HCT116 (cell line): ENCODE data around the gene VPS33A. TPM values are rescaled to one million over a fixed set of nuclear protein-coding genes. Genes with fewer than 3 reads are reported as not detected.
"Not testable (repeated sequence)": the region's sequence is repeated elsewhere in the genome, so short reads cannot be mapped to it uniquely, and the experiment has no call there.

Experiments
- ATAC-seq: fragments of 200-7000 bp; cut with Tn5 transposase; 2 replicates; pipeline ENCODE4 v1.9.1; 2020; ENCODE audit warnings: mild to moderate bottlenecking, moderate library complexity
- BruUV-seq: library from RNA; stranded (reverse); fragments of 400-500 nt; replicated peaks from 2 replicates; lab custom pipeline; 2021; lab: Mats Ljungman, UMichigan
- CTCF ChIA-PET: fragments of 300-600 bp; sonication (Branson Sonifier 250); formaldehyde crosslinking; loops from one replicate; lab custom pipeline; 2021; ENCODE audit warnings: antibody characterized with exemption; lab: Charles Lee
- POLR2A ChIA-PET: fragments of 300-600, 350-600 bp; sonication (Branson Sonifier 250); formaldehyde crosslinking; loops from one replicate; lab custom pipeline; 2021; ENCODE audit warnings: antibody characterized with exemption; lab: Charles Lee
- RAD21 ChIA-PET, 2 experiments: fragments of 300-600 bp; sonication (Branson Sonifier 250); formaldehyde crosslinking; loops; one replicate each; lab custom pipeline; 2023; ENCODE audit warnings: low total read pairs in 2 of 2; ENCODE audit not compliant: uncharacterized antibody in 2 of 2, unreplicated experiment in 2 of 2, low non-redundant PET in 1 of 2; lab: Charles Lee
- DNase-seq: peaks from one replicate; pipeline ENCODE4 v3.0.0-alpha.2; 2010; ENCODE audit warnings: low read depth, low spot score
- H2AFZ ChIP-seq: fragments of 200-600 bp; shearing (Covaris generic), sonication (generic); 2 replicates; pipeline ENCODE4 v1.6.1; 2017; ENCODE audit warnings: low read depth, mixed run types, mixed read lengths, antibody characterized with exemption, low read length; ENCODE audit not compliant: poor library complexity, severe bottlenecking
- H3K27ac ChIP-seq: 2 replicates; pipeline ENCODE4 v1.5.1; 2012; ENCODE audit warnings: low read depth, low read length
- H3K27me3 ChIP-seq: fragments of 200-600 bp; sonication (generic); 2 replicates; pipeline ENCODE4 v1.6.1; 2016; ENCODE audit warnings: mixed run types, low read length, mixed read lengths; ENCODE audit not compliant: insufficient read depth
- H3K36me3 ChIP-seq, 2 experiments: fragments of 200-500 bp in 1 of 2; fragments of 200-600 bp in 1 of 2; sonication (Bioruptor generic) in 1 of 2; sonication (generic) in 1 of 2; 2 replicates each; pipeline versions ENCODE4 v1.5.1 to v1.6.1; 2014 to 2016; ENCODE audit warnings: low read length in 2 of 2, inconsistent platforms in 1 of 2, mixed read lengths in 1 of 2, mixed run types in 1 of 2; ENCODE audit not compliant: insufficient read depth in 2 of 2, control insufficient read depth in 1 of 2
- H3K4me1 ChIP-seq, 2 experiments: fragments of 200-600 bp in 1 of 2; sonication (generic) in 1 of 2; 2 replicates each; pipeline versions ENCODE4 v1.5.1 to v1.6.1; 2012 to 2017; ENCODE audit warnings: low read length in 2 of 2, inconsistent platforms in 1 of 2, mild to moderate bottlenecking in 1 of 2, mixed read lengths in 1 of 2, mixed run types in 1 of 2, moderate library complexity in 1 of 2; ENCODE audit not compliant: insufficient read depth in 2 of 2, control insufficient read depth in 1 of 2
- H3K4me2 ChIP-seq: fragments of 200-600 bp; sonication (generic); 2 replicates; pipeline ENCODE4 v1.6.1; 2017; ENCODE audit warnings: mixed run types, low read length, mixed read lengths
- H3K4me3 ChIP-seq, 2 experiments: fragments of 200-600 bp in 1 of 2; sonication (generic) in 1 of 2; replicated peaks in 1 of 2; 2 replicates each; pipeline ENCODE4 v1.5.1; 2011 to 2016; ENCODE audit warnings: low read length in 2 of 2, control low read depth in 1 of 2, low read depth in 1 of 2, mild to moderate bottlenecking in 1 of 2, mixed read lengths in 1 of 2, mixed run types in 1 of 2
- H3K79me2 ChIP-seq: fragments of 200-600 bp; sonication (generic); 2 replicates; pipeline ENCODE4 v1.6.1; 2017; ENCODE audit warnings: mild to moderate bottlenecking, mixed run types, low read length, moderate library complexity, mixed read lengths; ENCODE audit not compliant: insufficient read depth
- H3K9ac ChIP-seq: fragments of 200-600 bp; sonication (generic); 2 replicates; pipeline ENCODE4 v1.6.1; 2016; ENCODE audit warnings: low read length, mixed read lengths
- H3K9me2 ChIP-seq: fragments of 200-600 bp; sonication (generic), shearing (Covaris generic); 2 replicates; pipeline ENCODE4 v1.6.1; 2017; ENCODE audit warnings: mixed run types, mild to moderate bottlenecking, moderate library complexity; ENCODE audit not compliant: insufficient read depth
- H3K9me3 ChIP-seq, 2 experiments: fragments of 200-500 bp in 1 of 2; fragments of 200-600 bp in 1 of 2; sonication (Bioruptor generic) in 1 of 2; sonication (generic) in 1 of 2; 2 replicates each; pipeline ENCODE4 v1.6.1; 2014 to 2017; ENCODE audit warnings: low read length in 2 of 2, mixed read lengths in 2 of 2, inconsistent platforms in 1 of 2, low read depth in 1 of 2, mild to moderate bottlenecking in 1 of 2, mixed run types in 1 of 2, moderate library complexity in 1 of 2; ENCODE audit not compliant: control insufficient read depth in 1 of 2, insufficient read depth in 1 of 2
- H4K20me1 ChIP-seq: fragments of 200-600 bp; sonication (generic), shearing (Covaris generic); 2 replicates; pipeline ENCODE4 v1.6.1; 2017; ENCODE audit warnings: mixed run types, mild to moderate bottlenecking, moderate library complexity; ENCODE audit not compliant: insufficient read depth
- EGR1 ChIP-seq: IDR thresholded peaks from 2 replicates; pipeline ENCODE4 v1.6.1; 2012; ENCODE audit warnings: low read depth
- POLR2AphosphoS5 ChIP-seq: IDR thresholded peaks from 2 replicates; pipeline ENCODE4 v1.6.1; 2011; ENCODE audit warnings: mild to moderate bottlenecking, low read depth, low read length, moderate library complexity
- TCF7L2 ChIP-seq: IDR thresholded peaks from 2 replicates; pipeline ENCODE4 v1.7.0; 2011; ENCODE audit warnings: borderline replicate concordance, inconsistent platforms; ENCODE audit not compliant: insufficient read depth, insufficient read length; ENCODE audit errors: extremely low read depth
- YY1 ChIP-seq: IDR thresholded peaks from 2 replicates; pipeline ENCODE4 v1.6.1; 2011; ENCODE audit warnings: low read length, low read depth, moderate library complexity, mild to moderate bottlenecking; ENCODE audit not compliant: insufficient replicate concordance; ENCODE audit errors: extremely low read depth
- ZFX ChIP-seq: fragments of 450-650 bp; IDR thresholded peaks from 2 replicates; pipeline ENCODE4 v1.6.1; 2017
- ZNF274 ChIP-seq: fragments of 200-500 bp; sonication (Bioruptor generic); IDR thresholded peaks from 2 replicates; pipeline ENCODE4 v1.6.1; 2014; ENCODE audit warnings: mild to moderate bottlenecking, low read depth, low read length, inconsistent platforms
- intact Hi-C: fragments of 100-400 bp; cut with micrococcal nuclease; formaldehyde crosslinking; loops from 2 replicates; pipeline ENCODE4 v1.10.0; 2022
- total RNA-seq: library from RNA; stranded (reverse); gene quantifications from one replicate; pipeline ENCODE4 v1.2.1, GENCODE V29; 2021; ENCODE audit not compliant: unreplicated experiment
- TF ChIP-seq, protein P1 (sequence below): IDR thresholded peaks from 2 replicates; pipeline ENCODE4 v1.6.1; 2012

The VPS33A gene
- total RNA-seq, 1 experiment from 2014 or later, result 19.4 TPM

DNA sequence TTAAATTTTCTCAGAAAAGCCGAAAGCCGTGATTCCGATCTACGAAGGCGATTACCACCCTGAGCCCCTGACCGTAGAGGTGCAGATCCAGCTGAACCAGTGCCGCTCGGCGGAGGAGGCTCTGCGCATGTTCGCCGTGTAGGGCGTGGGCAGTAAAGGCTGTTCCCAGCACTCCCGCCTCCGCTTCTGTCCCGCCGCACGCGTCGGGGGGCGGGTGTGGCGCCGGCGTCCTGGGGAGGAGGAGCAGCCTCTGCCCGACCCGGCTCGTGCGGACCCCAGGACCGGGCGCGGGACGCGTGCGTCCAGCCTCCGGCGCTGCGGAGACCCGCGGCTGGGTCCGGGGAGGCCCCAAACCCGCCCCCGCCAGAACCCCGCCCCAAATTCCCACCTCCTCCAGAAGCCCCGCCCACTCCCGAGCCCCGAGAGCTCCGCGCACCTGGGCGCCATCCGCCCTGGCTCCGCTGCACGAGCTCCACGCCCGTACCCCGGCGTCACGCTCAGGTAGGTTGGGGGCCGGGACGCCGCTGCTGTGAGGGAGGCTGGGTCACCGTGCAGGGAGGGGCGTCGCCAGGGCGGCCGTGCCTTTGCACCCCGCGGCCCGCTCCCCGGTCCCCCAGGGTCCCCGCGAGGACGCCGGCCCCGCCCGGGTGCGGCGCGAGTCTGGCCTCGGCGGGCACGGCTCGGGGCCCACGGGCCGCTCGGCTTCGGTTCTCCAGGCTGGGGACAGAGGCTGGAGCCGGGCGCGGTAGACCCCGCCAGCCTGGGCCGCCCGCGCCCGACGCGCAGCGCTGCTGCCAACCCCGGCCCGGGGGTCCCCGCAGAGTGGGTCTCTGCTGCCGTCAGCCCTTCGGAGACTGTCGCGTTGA lies 62.8 kb downstream of the VPS33A start, which contains the start of gene B3GNT4:
Gene B3GNT4, plus strand, starts transcription at position 409 of the 866 bp plus-strand sequence. CDS start 910 bp downstream, outside the sequence.
- Histone ChIP-seq H3K36me3 (peaks cover 11% of the 10 kb centered on the region in 2 experiments; a peak in 3 of 4 replicates), H4K20me1 (no peaks in the 10 kb centered on the region), H3K79me2 (no peaks in the 10 kb centered on the region; the same call in 1 of the 2 replicates), H2AFZ (peak within 1 kb of the TSS; percentile 92), H3K9ac (peak within 1 kb of the TSS; percentile 65)
- ChIA-PET RAD21 (interaction anchor here in 1 of 2 experiments (0.6 to 1.0 kb wide), 2 partner anchors 13 to 75 kb away, joined by 3 read pairs; no protein-coding TSS in a partner anchor), POLR2A (interaction anchor here (0.6 to 1.0 kb wide), 5 partner anchors 22 to 705 kb away, joined by 3 to 6 read pairs (median 3); partner anchors contain the start of gene DIABLO)
- no TSS peak for BruUV-seq
- peak; percentile 91 for TF ChIP-seq EGR1
- TF ChIP-seq ZNF274, result no peak
- peak; percentile 56 for TF ChIP-seq YY1
- no peak for TF ChIP-seq TCF7L2
- TF ChIP-seq, protein P1, sequence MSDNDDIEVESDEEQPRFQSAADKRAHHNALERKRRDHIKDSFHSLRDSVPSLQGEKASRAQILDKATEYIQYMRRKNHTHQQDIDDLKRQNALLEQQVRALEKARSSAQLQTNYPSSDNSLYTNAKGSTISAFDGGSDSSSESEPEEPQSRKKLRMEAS, result peak; percentile 77
- peak; percentile 81 for TF ChIP-seq POLR2AphosphoS5
- peak; percentile 51; the same call in 1 of the 2 replicates for TF ChIP-seq ZFX
- TF ChIP-seq, all 23 proteins: peak for 5
- CTCF ChIA-PET, result interaction anchor here (0.6 to 0.9 kb wide), 4 partner anchors 13 to 149 kb away, joined by 3 to 5 read pairs (median 3); no protein-coding TSS in a partner anchor
- H3K4me2 ChIP-seq, result peak within 1 kb of the TSS; percentile 88
- H3K9me3 ChIP-seq, result no peaks in the 10 kb centered on the region
- peak; percentile 32 for DNase-seq
- intact Hi-C loops, result no loop called here
- peaks cover 2 to 31% of the 10 kb centered on the region in 2 experiments; a peak in 3 of 4 replicates for H3K4me1 ChIP-seq
- ATAC-seq, result peak; percentile 88
- H3K27ac ChIP-seq, result peak within 1 kb of the TSS; percentile 54; the same call in 1 of the 2 replicates
- no peaks in the 10 kb centered on the region for H3K9me2 ChIP-seq
- H3K27me3 ChIP-seq, result no peaks in the 10 kb centered on the region
- peak within 1 kb of the TSS; percentile 48 to 62 for H3K4me3 ChIP-seq

DNA sequence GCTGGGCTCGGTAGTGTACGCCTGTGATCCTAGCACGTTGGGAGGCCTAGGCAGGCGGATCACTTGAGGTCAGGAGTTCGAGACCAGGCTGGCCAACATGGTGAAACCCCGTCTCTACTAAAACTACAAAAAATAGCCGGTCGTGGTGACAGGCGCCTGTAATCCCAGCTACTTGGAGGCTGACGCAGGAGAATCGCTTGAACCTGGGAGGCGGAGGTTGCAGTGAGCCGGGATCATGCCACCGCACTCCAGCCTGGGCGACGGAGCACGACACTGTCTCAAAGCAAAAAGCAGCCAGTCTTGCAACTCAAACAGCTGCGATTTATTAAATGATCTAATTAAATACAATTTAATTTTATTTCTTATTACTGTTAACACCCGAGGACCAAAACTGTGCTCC lies 63.5 kb downstream of the VPS33A start:
- H4K20me1 ChIP-seq, H3K9me3 ChIP-seq, intact Hi-C loops, H3K36me3 ChIP-seq, BruUV-seq, H3K79me2 ChIP-seq, POLR2A ChIA-PET, ATAC-seq, H3K27ac ChIP-seq, H3K9me2 ChIP-seq, H3K27me3 ChIP-seq, DNase-seq, RAD21 ChIA-PET: not testable (repeated sequence)
- H3K4me1 ChIP-seq, result peaks cover 2 to 31% of the 10 kb centered on the region in 2 experiments; a peak in 3 of 4 replicates
- H3K9ac ChIP-seq, result peak overlapping the region; percentile 65
- H3K4me2 ChIP-seq, result peak overlapping the region; percentile 88
- H3K4me3 ChIP-seq, result peak overlapping the region; percentile 48 to 62
- H2AFZ ChIP-seq, result peak overlapping the region; percentile 92
- CTCF ChIA-PET, result interaction anchor here (0.9 kb wide), 1 partner anchor 149 kb away, joined by 3 read pairs; no protein-coding TSS in a partner anchor
